H1 (cell line): ENCODE data around the gene ALPK3. TPM values are rescaled to one million over a fixed set of nuclear protein-coding genes. Genes with fewer than 3 reads are reported as not detected.

Source experiments
- BCL11A ChIP-seq, 2 experiments: IDR thresholded peaks; one replicate each; pipeline ENCODE4 v1.6.1; 2011; ENCODE audit warnings: low read depth in 2 of 2, low read length in 2 of 2, mild to moderate bottlenecking in 2 of 2
- SP2 ChIP-seq: IDR thresholded peaks from 2 replicates; pipeline ENCODE4 v1.6.1; 2012; ENCODE audit warnings: mild to moderate bottlenecking, low read length, inconsistent platforms
- TEAD4 ChIP-seq: IDR thresholded peaks from 2 replicates; pipeline ENCODE4 v1.6.1; 2012; ENCODE audit warnings: low read depth, low read length, inconsistent platforms, mixed read lengths
- polyA plus RNA-seq, 7 experiments: library from polyadenylated mRNA; depleted of rRNA in 3 of 7; stranded (reverse) in 5 of 7; unstranded in 2 of 7; fragments of >200 nt in 5 of 7; fragments of 200-250 nt in 2 of 7; gene quantifications; 1 replicate in 5 of 7; 2 replicates in 1 of 7; 4 replicates in 1 of 7; pipeline versions ENCODE4 v1.2.1 to v1.2.3, GENCODE V29; 2011 to 2013; ENCODE audit warnings: missing spikeins in 2 of 7, mixed read lengths in 2 of 7
- total RNA-seq: library from RNA; stranded (reverse); fragmentation: NEBNext Ultra II Directional; extraction: Animal tissue kit (Norgen Biotek cat#: 25700); gene quantifications from 2 replicates; pipeline ENCODE4 v1.2.1, GENCODE V29; 2021
- TF ChIP-seq, protein P1 (sequence below): IDR thresholded peaks from 2 replicates; pipeline ENCODE4 v1.6.1; 2012; ENCODE audit warnings: inconsistent platforms
- TF ChIP-seq, protein P2 (sequence below): IDR thresholded peaks from 2 replicates; pipeline ENCODE4 v1.6.1; 2012; ENCODE audit warnings: inconsistent platforms

Gene ALPK3
- total and polyA plus RNA-seq, 2 of the 8 experiments (the other 6 are each of a cell fraction or from before 2014, with no cell fraction given), result 4.4 to 19.2 TPM

DNA sequence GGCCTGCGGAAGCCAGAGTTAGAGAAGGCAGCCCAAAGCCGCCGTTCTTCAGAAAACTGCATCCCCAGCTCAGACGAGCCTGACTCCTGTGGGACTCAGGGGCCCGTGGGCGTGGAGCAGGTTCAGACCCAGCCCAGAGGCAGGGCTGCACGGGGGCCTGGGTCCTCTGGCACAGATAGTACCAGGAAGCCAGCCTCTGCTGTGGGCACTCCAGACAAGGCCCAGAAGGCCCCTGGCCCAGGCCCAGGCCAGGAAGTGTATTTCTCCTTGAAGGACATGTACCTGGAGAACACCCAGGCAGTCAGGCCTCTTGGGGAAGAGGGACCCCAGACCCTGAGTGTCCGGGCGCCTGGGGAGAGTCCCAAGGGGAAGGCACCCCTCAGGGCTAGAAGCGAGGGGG is 23.1 kb downstream of the ALPK3 start (continued):
- TF ChIP-seq, protein P1, sequence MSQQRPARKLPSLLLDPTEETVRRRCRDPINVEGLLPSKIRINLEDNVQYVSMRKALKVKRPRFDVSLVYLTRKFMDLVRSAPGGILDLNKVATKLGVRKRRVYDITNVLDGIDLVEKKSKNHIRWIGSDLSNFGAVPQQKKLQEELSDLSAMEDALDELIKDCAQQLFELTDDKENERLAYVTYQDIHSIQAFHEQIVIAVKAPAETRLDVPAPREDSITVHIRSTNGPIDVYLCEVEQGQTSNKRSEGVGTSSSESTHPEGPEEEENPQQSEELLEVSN, result no peak
- TF ChIP-seq BCL11A (IDR thresholded peaks at IDR 0.05; ENCODE audit: low read depth in 2 of 2, low read length in 2 of 2) (no peak), TEAD4 (no peak), SP2 (no peak)
- TF ChIP-seq, protein P2, sequence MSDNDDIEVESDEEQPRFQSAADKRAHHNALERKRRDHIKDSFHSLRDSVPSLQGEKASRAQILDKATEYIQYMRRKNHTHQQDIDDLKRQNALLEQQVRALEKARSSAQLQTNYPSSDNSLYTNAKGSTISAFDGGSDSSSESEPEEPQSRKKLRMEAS, result no peak
